HG03064 (cell line): ENCODE data around the gene HIVEP3.

Experiments used
- ATAC-seq: cut with Tn5 transposase; IDR thresholded peaks from one replicate; pipeline ENCODE4 v1.9.1; 2021; ENCODE audit warnings: low read depth; ENCODE audit not compliant: unreplicated experiment

HIVEP3 gene

DNA sequence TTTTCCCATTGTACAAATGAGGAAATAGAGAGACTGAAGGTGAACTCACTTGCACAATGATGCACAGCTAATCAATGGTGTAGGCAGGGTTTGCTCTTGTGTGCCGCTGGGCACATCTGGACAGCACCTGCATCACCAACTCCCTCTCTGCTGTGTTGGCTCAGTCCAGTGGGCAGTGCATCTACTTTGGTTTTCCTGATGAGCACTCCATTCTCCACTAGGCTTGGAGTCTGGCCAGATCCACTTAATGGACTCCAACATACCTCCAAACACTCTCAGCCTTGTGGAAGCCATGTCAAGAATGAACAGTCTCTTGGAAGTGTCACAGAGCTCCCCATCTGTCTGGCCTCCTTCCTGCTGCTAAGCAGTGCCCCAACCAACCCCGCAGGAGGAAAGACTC, 152.2 kb downstream of the HIVEP3 start:
- ATAC-seq = no peak

DNA sequence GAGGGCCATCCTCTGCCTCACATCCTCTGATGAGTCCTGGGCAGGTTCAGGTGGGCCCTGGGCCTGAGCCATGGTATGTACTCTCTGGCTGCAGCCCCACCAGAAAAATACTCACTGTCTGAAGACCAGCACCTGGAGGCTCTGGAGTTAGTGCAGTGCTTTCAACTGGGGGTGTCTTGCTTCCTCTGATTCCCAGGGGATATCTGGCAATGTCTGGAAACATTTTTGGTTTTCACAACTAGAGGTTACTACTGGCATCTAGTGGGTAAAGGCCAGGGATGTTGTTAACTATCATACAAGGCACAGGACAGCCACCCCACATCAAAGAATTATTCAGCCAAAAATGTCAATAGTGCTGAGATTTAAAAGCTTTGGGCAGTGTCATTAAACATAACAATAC, 152.7 kb downstream of the HIVEP3 start:
- no peak for ATAC-seq

DNA sequence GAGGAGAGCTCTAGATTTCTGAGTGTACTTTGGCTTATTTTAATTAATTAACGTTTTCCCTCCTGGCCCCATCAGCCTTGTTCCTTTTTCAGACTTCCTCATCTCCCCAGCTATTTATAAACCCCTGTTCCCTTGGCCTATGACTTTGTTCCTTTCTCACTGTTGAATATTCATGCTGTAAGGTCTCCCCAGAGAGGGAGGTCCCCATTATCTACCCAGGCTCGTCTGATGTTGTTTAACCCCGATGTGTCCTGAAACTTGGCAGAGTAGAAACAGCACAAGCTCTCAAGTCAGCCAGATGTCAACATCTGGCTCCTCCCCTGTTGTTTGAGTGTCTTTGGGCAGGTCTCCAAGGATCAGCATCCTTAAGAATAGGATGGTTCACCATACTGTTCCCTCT, 153.6 kb downstream of the HIVEP3 start:
- no peak for ATAC-seq

DNA sequence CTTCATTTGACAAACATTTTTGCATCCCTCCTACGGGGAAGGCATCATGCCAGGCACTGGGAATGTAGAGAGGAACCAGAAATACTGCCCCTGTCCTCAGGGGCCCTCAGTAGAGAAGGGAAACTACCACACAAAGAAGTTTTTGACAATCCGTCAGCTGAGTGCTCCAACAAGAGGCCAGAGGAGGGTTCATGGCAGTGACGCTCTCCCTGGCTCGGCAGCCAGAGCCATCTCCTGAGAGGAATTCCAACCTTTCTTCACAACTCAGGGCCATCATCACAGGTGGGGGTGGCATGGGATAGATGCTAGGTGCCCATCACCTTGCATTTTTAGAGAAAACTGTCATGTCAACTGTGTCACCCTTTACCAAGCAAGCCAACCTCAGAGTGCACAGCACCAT, 154.1 kb downstream of the HIVEP3 start:
- ATAC-seq = no peak

DNA sequence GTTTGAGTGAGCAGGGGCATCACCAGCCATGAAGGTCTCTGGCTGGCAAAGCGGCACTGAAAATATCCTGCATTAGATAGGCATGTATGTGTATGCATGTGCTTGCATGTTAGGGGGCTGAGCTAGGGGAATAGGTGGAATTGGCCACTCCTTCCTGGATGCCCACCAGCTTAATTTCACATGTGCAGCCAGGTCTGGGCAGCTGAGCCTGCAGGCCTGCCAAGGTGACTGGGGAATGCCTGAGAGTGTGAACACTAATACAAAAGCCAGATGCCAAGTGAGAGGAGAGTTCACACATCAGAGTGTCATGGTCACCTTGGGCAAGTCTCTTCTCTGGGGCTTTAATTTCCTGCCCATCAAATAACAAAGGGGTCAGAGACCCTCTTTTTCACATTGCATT, 155.9 kb downstream of the HIVEP3 start:
- no peak for ATAC-seq

DNA sequence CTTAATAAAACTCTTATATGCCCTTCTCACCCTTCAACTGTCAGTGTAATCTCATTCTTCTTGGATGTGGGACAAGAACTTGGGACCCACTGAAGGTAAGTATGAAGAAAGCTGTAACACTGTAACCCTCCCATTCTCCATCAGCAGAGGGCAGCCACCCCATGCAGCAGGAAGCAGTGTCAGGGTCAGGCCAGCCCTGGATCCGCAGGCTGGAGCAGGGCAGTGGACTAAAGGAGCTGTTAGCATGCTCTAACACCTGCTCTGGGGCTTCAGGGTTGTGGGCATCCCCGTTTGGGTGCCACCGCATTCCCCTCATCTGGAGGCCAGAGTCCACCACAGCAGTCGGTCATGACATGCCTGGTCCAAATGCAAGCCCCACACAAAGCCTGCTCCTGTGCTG, 156.5 kb downstream of the HIVEP3 start:
- ATAC-seq = no peak

DNA sequence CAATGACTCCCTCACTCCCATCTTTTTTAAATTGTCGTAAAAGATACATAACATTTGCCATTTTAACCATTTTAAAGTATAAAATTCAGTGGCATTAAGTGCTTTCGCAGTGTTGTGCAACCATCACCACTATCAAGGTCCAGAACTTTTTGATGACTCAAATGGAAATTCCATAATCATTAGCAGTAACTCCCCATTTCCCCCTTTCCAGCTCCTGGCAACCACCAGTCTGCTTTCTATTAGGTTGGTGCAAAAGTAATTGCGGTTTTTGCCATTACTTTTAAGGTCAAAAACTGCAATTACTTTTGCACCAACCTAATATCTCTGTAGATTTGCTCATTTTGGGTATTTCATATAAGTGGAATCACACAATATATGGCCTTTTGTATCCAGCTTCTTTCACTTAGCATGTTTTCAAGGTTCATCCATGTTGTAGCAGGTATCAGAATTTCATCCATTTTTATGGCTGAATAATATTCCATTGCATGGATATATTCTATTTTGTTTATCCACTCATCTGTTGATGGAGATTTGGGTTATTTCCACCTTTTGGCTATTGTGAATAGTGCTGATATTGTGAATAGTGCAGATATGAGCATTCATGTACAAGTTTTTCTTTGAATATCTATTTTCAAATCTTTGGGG, 159.7 kb downstream of the HIVEP3 start:
- no peak for ATAC-seq

DNA sequence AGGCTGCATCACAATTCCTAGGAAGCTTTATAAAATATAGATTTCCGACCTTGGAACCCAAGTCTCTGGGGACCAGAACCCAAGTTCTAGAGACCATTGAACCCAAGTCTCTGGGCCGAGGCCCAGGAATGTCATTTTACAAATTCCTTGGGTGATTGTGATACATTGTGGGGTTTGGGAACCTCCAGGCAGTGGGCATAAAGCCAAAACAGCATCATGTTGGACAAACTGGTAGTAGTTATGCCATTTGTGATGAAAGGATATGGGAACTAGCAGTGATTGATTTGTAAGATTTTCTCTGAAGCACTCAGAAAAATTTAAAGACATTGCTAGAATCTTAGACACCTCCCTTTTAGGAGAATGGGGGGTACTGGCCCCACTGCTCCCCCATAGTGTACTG, 160.2 kb downstream of the HIVEP3 start:
- ATAC-seq = no peak

DNA sequence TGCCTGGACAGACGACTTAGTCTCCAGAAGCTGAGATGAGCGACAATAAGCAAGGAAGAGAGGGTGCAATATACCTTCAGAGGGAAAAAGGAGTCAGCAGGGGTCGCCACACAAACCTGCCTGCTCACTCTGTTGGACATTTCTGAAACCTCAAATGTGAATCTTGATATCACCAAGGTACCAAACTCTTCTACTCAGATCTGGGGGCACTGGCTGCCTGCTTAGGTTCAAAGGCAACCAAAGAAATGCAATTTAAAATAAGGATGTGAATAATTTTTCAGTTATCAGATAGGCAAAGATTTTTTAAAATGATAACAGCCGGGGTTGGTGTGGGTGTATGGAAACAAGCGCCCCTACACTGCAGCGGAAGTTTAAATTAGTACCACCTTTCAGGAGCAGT, 164.2 kb downstream of the HIVEP3 start:
- ATAC-seq = no peak

DNA sequence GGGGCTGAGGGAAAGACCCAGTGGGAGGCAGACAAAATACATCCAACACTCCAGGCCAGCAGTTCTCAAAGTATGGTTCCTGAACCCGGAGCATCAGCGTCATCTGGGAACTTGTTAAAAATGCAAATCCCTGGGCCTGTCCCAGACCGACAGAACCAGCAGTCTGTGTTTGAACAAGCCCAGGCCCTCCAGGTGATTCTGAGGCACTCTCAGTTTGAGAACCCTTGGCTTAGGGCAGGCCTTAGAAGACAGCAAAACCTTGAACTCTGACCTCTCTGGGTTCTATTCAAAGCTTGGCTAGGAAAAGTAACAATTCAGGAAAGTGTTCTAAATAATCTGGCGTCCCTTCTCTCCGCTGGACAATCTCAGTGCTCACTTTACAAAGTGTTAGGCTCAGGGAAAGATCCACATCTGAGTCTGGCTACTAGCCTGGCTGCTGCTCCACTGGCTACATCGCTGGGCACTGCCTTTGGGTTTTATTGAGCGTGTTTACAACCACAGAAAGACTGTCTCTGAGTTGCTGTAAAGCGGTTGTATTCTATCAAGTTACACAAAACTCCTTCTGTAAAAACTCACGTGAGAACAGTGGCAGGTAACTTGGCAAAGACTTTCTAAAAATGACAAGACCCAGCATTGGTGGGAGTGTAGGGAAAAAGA, 166.1 kb downstream of the HIVEP3 start:
- ATAC-seq = peak; percentile 10

DNA sequence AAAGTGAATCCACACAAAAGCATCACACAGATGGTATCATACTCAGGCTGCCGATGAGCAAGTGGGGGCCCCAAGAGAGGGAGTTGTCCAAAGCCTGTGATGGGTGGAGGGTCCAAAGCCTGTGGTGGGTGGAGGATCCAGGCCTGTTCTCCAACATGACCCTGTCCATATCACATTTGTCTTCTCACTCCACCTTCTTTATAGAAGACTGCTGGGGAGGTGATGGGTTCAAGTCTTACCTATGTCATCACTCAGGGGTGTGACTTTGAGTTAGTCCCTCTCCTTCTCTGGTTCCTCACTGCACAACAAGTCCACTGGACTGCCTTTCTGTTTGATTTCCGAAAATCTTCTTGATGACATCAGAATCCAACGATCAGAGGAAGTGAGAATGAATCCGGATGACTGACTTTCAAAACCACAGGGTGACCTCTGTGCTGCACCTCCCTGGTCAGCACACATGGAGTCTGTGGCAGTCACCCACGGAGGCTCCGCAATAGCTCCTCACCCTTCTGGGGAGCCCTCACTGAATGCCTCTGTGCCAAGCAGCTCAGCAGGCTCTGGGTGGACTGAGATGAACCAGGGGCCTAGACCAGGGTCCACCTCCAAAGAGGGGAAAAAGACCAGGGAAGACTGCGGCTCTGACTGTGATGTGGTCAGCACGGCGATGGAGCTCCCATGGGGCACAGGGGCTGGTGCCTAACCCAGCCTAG, 166.8 kb downstream of the HIVEP3 start:
- ATAC-seq = peak; percentile 42

DNA sequence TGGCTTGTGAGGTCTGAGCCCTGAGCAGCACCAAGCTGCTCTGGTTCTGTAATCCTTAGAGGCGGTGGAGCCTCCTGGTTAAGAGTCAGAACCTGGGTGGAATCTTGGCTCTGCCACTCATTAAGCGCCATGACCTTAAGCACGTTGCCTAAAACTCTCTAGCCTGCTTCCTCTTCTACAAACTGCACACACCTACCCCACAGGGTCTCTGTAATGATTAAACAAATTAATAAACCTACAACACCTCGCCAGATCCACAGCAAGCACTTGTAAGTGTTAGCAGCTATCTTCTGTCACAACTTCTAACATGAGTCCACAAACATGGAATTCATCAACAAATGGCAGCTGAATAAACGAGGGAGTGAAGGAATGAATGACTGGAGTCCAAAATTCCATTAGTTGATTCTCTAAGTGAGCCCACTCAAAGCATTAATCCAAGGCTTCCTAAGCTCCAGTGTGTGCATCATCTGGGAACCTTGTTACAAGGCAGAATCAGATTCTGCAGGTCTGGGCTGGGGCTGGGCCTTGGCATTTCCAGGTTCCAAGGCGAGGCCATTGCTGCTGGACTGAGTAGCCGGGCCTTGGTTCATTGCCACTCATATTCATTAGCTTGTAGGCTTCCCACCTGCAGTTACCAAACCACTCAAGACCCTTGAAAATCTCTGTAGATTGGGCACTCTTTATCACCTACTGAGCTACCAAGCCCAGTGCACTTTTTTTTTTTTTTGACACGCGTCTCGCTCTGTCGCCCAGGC, 168.6 kb downstream of the HIVEP3 start:
- ATAC-seq = no peak

DNA sequence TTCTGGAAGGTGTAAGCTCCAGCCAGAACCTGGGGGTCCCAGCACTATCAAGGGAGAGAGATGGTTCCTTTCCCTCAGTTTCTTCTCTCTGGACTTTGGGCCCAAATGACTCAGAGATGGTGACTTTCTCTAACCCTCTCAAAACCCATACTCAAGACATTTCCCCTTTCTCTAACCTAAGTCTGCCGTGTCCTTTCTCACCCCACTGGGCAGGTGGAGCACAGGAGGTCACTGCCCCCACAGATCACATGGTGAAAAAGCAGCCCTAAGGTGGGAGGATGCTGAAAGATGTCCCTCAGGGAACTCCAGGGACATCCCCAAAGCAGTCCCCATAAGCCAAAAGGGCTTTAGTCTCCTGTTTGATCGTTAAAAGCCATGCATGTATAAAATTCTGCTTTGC, 173.7 kb downstream of the HIVEP3 start:
- ATAC-seq = no peak

DNA sequence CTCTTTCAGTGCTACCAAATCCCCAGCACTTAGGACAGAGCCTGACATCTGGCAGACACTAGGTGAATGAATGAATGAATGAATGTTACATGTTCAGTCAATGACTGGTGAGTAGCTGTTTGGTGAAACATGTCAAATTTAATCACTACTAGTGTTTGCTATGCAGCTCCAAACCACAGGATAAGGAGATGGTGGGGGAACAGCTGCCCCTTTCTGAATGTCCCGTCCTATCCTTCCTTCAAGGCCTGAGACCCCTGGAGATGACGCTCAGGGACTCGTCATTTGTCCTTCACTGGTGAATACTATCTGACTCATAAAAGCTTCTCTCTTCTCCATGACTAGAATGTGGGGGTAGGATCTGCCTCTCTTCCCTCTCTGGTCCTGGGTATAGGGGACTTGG, 175.4 kb downstream of the HIVEP3 start:
- no peak for ATAC-seq

DNA sequence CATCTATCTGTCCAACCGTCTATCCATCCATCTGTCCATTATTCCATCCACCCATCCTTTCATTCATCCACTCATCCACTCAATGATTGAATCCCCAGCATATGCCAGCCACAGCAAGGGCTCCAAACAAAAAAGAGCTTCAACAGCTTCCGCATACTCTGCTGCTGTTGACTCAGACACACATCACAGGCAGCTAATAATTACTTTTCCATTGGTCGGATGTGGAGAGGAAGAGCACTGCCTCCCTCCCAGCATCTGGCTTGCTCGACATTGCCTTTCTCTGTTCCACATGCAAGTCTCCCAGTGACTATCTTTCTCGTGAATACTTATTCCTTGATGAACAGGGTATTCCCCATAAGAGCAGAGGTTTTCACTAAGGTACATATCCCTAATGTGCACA, 176.5 kb downstream of the HIVEP3 start:
- no peak for ATAC-seq

DNA sequence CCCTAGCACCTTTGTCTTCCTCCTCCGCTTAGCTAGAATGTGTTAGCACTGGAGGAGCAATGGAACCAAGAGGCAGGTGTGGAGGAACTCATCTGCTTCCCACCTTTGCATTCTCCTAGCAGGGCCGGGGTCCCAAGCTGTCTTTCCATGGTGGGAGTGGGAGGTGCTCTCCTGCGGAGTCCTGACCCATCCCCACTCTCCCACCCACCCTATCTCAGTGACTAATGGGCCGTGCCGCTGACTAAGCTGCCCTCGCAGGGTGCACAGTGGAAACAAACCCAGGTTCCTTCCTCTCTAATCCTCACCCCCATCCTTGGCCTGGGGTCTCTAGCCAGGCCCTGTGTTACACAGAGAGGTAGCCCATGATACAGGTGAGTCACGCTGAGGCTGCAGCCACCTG, 177.5 kb downstream of the HIVEP3 start:
- ATAC-seq = no peak

DNA sequence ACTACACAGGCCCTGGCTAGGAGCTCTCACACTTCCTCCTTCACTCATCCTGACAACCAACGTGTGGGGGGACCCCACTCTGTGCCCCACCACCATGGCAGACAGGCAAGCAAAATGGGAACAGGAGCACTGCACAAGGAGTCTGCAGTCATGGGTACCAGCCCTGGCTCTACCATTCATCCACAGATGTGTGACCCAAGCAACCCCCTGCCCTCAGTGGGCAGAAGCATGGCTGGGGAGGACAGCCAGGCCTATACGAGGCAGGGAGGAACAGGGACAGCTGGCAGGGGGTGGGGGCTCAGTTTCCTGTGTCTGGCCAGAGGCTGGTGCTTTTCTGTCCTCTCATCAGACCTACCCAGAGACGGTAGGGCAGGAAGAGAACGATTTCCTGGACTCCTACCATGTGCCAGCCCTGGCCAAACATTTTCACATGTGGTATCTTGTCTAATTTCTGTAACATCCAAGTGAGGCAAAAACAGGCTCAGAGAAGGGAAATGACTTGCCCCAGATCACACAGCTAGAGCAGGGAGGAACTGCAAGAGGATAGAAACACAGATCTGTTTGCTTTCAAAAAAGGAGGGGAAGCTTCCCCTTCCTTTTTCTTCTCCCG, 178.0 kb downstream of the HIVEP3 start:
- ATAC-seq = no peak

DNA sequence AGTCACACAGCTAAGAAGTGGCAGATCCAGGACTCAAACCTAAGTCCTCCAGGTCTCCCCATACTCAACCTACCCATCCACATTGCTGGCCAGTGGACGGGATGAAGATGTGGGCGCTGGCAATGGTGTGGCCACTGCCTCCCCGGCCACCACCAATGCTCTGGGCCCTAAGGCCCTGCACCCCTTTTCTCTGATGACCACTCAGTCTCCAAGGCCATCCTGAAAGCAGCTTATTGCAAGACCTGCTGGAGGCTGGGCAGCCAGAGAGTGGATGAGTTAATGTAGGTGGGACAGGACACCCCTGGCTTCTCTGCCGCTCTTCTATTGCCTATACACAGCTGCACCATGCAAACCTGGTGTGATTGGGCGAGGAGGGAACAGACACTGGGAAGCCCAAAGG, 178.7 kb downstream of the HIVEP3 start:
- no peak for ATAC-seq

DNA sequence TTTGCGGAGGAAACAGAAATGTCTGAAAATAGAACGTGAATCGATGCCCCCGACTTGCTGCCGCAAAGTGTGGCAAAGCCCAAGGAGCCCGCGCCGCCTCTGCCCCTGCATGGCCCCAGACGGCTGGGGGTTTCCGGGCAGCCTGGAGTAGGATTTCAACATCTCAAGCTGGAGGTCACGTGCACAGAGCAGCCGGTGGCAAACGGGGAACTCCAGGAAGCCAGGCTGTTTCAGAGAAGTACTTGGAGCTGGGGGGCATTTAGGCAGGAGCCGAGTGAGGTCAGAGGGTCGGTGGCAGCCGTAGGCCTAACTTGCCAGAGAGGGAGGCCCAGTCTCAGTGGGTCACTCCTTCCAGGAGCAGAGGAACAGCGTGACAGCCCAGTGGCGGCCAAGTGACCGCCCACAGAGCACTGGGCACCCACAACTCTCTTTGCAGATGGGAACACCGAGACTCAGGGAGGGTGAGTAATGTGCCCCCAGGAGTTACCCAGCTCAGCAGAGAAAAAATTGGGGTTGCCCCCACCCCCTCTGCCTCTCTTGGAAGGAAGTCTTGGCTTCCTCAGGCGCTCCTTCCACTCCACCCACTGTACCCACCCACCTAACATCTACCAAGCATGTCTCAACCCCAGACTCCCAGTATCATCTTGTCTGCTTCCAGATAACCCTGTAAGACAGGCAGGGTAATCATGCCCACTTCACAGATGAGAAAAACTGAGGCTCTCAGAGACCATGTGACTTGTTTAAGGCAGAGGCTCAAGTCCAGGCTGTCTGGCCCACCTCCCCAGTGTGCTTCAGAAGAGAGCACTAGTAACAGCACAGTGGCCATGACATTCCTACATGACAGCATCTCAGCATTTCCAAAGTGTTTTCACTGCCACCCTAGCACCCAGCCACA, 179.4 kb downstream of the HIVEP3 start:
- peak; percentile 49 for ATAC-seq

DNA sequence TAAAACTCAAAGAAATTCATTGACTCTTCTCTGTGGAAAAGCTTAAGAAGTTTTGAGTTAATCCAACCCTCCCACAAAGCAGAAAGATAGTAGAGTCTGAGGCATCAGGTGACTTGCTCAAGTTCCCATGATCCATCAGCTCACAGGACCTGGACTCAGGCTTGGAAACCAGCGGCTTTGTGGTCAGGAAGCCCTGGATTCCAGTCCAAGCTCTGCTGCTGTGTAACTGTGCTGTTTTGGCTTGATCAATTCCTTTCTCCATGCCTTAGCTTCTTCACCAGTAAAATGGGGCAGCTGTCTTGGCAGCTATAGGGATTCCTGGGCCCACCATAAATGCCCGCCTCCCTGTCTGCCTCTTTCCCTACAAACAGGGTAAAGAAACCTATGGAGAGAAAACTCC, 180.2 kb downstream of the HIVEP3 start:
- ATAC-seq = no peak
